ENCODE measurements around the gene ZC3H12C. TPM values are rescaled to one million over a fixed set of nuclear protein-coding genes. Genes with fewer than 3 reads are reported as not detected.

ZC3H12C gene
- total RNA-seq, 1 donor from 2014 or later = 10.2 TPM

DNA sequence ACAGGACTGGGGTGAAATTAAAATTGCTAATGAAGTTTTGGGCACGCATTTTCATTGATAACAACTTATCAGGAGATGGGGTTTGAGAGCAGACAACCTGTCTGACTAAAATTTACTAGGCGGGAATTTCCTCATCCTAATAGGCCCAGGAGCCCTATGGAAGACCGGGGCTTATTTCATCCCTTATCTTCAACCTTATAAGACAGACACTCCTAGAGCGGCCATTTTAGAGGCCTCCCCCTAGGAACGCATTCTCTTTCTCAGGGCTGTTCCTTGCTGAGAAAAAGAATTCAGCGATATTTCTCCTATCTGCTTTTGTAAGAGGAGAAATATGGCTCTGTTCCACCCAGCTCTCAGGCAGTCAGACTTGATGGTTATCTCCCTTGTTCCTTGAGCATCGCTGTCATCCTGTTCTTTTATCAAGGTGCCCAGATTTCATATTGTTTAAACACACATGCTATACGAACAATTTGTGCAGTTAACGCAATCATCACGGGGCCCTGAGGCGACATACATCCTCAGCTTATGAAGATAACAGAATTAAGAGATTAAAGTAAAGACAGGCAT is 39.3 kb upstream of the ZC3H12C start:
- H3K4me3 ChIP-seq (ENCODE audit: low read depth, low read length) = no peak overlapping the region
- no peaks in the 10 kb centered on the region for H3K36me3 ChIP-seq (ENCODE audit: control insufficient read depth, insufficient read depth, low read length)
- DNase-seq (ENCODE audit: low read depth) = no peak
- TF ChIP-seq, protein P1, sequence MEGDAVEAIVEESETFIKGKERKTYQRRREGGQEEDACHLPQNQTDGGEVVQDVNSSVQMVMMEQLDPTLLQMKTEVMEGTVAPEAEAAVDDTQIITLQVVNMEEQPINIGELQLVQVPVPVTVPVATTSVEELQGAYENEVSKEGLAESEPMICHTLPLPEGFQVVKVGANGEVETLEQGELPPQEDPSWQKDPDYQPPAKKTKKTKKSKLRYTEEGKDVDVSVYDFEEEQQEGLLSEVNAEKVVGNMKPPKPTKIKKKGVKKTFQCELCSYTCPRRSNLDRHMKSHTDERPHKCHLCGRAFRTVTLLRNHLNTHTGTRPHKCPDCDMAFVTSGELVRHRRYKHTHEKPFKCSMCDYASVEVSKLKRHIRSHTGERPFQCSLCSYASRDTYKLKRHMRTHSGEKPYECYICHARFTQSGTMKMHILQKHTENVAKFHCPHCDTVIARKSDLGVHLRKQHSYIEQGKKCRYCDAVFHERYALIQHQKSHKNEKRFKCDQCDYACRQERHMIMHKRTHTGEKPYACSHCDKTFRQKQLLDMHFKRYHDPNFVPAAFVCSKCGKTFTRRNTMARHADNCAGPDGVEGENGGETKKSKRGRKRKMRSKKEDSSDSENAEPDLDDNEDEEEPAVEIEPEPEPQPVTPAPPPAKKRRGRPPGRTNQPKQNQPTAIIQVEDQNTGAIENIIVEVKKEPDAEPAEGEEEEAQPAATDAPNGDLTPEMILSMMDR (IDR thresholded peaks at IDR 0.05; ENCODE audit: insufficient read depth, low read length, poor library complexity, severe bottlenecking) = no peak
- H3K27me3 ChIP-seq (ENCODE audit: control insufficient read depth, insufficient read depth, low read length) = no peaks in the 10 kb centered on the region

DNA sequence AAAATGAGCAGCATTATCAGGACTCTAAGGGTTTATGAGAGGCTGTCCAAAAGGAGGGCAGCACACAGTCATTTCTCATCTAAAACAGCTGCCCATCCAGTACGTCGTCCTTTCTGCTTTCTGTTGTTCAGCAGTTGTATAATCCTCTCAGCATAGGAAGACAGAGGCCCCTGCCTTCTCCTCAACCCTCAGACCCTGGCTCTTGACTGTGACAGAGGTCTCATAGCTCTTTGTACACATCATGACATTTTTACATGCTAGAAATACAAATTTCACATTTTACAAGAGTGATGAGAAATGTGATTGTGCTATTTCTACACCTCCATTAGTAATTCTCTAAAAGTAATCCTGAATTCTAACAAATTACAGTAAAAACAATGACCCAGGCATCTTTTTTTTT is 36.2 kb upstream of the ZC3H12C start:
- no peaks in the 10 kb centered on the region for H3K27me3 ChIP-seq (ENCODE audit: control insufficient read depth, insufficient read depth, low read length)
- TF ChIP-seq, protein P1 (IDR thresholded peaks at IDR 0.05; ENCODE audit: insufficient read depth, low read length, poor library complexity, severe bottlenecking) = no peak
- DNase-seq (ENCODE audit: low read depth) = no peak
- no peak overlapping the region for H3K4me3 ChIP-seq (ENCODE audit: low read depth, low read length)
- no peaks in the 10 kb centered on the region for H3K36me3 ChIP-seq (ENCODE audit: control insufficient read depth, insufficient read depth, low read length)

DNA sequence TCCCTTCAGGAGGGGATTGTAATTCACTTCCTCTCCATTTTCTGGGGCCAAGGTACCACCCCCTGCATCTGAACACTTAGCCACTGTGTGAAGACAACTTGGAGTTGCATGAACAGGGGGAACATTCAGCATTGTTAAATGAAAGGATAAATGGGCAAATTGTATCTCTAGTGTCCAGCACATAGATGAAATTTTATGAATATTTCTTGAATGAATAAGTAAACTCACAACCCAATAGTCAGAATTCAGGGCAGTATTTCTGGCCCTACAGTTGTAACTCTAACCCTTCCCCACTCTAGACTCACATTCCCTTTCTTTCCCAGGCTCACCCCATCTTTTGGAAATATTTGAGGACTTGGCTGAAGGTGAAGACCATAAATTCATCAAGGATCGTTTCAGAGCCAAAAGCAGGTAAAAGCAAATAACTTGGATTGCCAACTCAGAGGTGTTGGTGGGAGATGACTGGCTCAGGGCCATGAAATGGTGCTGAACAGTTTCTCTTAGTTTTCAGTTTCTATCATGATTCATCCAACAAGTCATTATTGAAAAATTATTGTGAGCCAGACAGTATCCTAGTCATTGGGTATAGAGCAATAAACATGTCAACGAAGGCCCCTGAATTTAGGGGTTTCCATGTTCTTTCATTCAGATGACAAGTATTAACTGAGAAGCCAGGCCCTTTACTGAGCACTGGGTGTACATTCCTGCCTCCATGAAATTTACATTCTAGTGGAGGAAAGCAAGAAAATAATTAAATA is 33.3 kb upstream of the ZC3H12C start:
- Histone ChIP-seq H3K36me3 (ENCODE audit: control insufficient read depth, insufficient read depth, low read length) (no peaks in the 10 kb centered on the region), H3K4me3 (ENCODE audit: low read depth, low read length) (no peak overlapping the region), H3K27me3 (ENCODE audit: control insufficient read depth, insufficient read depth, low read length) (no peaks in the 10 kb centered on the region)
- DNase-seq (ENCODE audit: low read depth) = no peak
- TF ChIP-seq, protein P1 (IDR thresholded peaks at IDR 0.05; ENCODE audit: insufficient read depth, low read length, poor library complexity, severe bottlenecking) = no peak

DNA sequence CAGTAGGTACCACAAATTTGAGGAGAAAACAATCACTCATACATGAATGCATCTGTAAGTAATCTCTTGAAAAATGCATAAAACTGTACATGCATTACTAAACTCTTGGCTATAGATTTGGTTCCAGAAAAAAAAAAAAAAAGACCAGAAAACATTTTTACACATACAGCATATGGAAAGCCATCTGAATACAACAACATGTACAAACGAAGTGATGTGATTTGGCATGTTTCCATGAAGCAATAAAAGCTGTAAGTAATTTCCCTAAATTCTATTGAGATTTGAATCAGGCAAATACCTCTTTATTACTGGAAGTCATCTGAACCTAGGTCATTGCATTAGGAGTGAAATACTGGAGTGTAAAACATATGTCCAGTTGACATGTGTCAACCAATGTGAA is 31.9 kb upstream of the ZC3H12C start:
- Histone ChIP-seq H3K36me3 (ENCODE audit: control insufficient read depth, insufficient read depth, low read length) (no peaks in the 10 kb centered on the region), H3K4me3 (ENCODE audit: low read depth, low read length) (no peak overlapping the region), H3K27me3 (ENCODE audit: control insufficient read depth, insufficient read depth, low read length) (no peaks in the 10 kb centered on the region)
- no peak for DNase-seq (ENCODE audit: low read depth)
- TF ChIP-seq, protein P1 (IDR thresholded peaks at IDR 0.05; ENCODE audit: insufficient read depth, low read length, poor library complexity, severe bottlenecking) = no peak

DNA sequence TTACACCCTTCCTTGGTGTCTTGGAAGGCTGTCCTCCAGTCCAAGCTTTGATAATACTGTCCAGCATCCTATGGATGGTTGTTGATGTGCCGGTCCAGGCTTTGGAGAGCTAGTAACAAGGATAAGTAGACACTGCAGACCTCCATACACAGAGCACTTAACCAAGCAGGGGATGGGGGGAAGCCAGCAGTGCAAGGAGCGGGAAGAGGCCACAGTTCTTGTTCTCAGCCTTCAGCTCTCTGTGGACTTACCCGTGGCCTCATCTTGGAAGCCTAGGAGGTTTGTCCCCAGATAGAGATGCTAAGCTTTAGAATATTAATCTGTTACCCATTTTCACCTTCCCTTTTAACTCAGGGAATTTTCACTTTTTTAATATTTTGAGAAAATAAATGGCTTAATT is 30.9 kb upstream of the ZC3H12C start:
- Histone ChIP-seq H3K27me3 (ENCODE audit: control insufficient read depth, insufficient read depth, low read length) (no peaks in the 10 kb centered on the region), H3K4me3 (ENCODE audit: low read depth, low read length) (no peak overlapping the region), H3K36me3 (ENCODE audit: control insufficient read depth, insufficient read depth, low read length) (no peaks in the 10 kb centered on the region)
- no peak for DNase-seq (ENCODE audit: low read depth)
- TF ChIP-seq, protein P1 (IDR thresholded peaks at IDR 0.05; ENCODE audit: insufficient read depth, low read length, poor library complexity, severe bottlenecking) = no peak

All from kidney epithelial cell (primary cell).